H9 (cell line): ENCODE results near the gene SNRNP70. TPM values are rescaled to one million over a fixed set of nuclear protein-coding genes. Genes with fewer than 3 reads are reported as not detected.

Source experiments
- DNase-seq: peaks from one replicate; pipeline ENCODE4 v3.0.0-alpha.2; 2017
- H2AFZ ChIP-seq: one replicate; pipeline ENCODE4 v1.6.1; 2013; ENCODE audit warnings: mild to moderate bottlenecking, low read length, control low read depth, moderate library complexity
- H2AK5ac ChIP-seq: 2 replicates; pipeline ENCODE4 v1.6.1; 2013; ENCODE audit warnings: low read length, control low read depth, mixed read lengths; ENCODE audit not compliant: insufficient read length
- H2BK120ac ChIP-seq: one replicate; pipeline ENCODE4 v1.6.1; 2013; ENCODE audit warnings: low read depth, mild to moderate bottlenecking, low read length, control low read depth, inconsistent platforms; ENCODE audit not compliant: poor library complexity, severe bottlenecking
- H2BK12ac ChIP-seq: 2 replicates; pipeline ENCODE4 v1.6.1; 2013; ENCODE audit warnings: low read length, control low read depth, mixed read lengths, low read depth; ENCODE audit not compliant: insufficient read length
- H2BK15ac ChIP-seq: 2 replicates; pipeline ENCODE4 v1.6.1; 2013; ENCODE audit warnings: low read depth, low read length, control low read depth
- H2BK20ac ChIP-seq: one replicate; pipeline ENCODE4 v1.6.1; 2013; ENCODE audit warnings: low read depth, mild to moderate bottlenecking, low read length, control low read depth, inconsistent platforms; ENCODE audit not compliant: poor library complexity, severe bottlenecking
- H2BK5ac ChIP-seq: 2 replicates; pipeline ENCODE4 v1.6.1; 2013; ENCODE audit warnings: low read length, control low read depth, mixed read lengths; ENCODE audit not compliant: insufficient read length
- H3K14ac ChIP-seq: 2 replicates; pipeline ENCODE4 v1.6.1; 2013; ENCODE audit warnings: low read length, control low read depth; ENCODE audit not compliant: insufficient read depth
- H3K18ac ChIP-seq: 2 replicates; pipeline ENCODE4 v1.6.1; 2013; ENCODE audit warnings: low read depth, mild to moderate bottlenecking, mixed read lengths, low read length, control low read depth; ENCODE audit not compliant: insufficient read length
- H3K23ac ChIP-seq: 2 replicates; pipeline ENCODE4 v1.6.1; 2013; ENCODE audit warnings: low read length, control low read depth, mixed read lengths, low read depth; ENCODE audit not compliant: insufficient read length
- H3K23me2 ChIP-seq: 2 replicates; pipeline ENCODE4 v1.6.1; 2013; ENCODE audit warnings: low read depth, mild to moderate bottlenecking, mixed read lengths, low read length, control low read depth; ENCODE audit not compliant: insufficient read length, poor library complexity, severe bottlenecking
- H3K27ac ChIP-seq: 2 replicates; pipeline ENCODE4 v1.5.1; 2013; ENCODE audit warnings: low read length, control low read depth, mixed read lengths, low read depth; ENCODE audit not compliant: insufficient read length
- H3K27me3 ChIP-seq: 2 replicates; pipeline ENCODE4 v1.6.1; 2013; ENCODE audit warnings: low read length, control low read depth, inconsistent platforms; ENCODE audit not compliant: insufficient read depth
- H3K4ac ChIP-seq: 2 replicates; pipeline ENCODE4 v1.6.1; 2013; ENCODE audit warnings: low read depth, mild to moderate bottlenecking, control low read depth, inconsistent platforms, low read length, moderate library complexity
- H3K4me1 ChIP-seq: 2 replicates; pipeline ENCODE4 v1.6.1; 2013; ENCODE audit warnings: low read length, control low read depth, inconsistent platforms; ENCODE audit not compliant: insufficient read depth
- H3K4me2 ChIP-seq: 2 replicates; pipeline ENCODE4 v1.6.1; 2013; ENCODE audit warnings: low read length, control low read depth, mixed read lengths; ENCODE audit not compliant: insufficient read length, insufficient read depth
- H3K56ac ChIP-seq: 2 replicates; pipeline ENCODE4 v1.6.1; 2013; ENCODE audit warnings: low read depth, mild to moderate bottlenecking, mixed read lengths, low read length, control low read depth; ENCODE audit not compliant: insufficient read length
- H3K79me1 ChIP-seq: 2 replicates; pipeline ENCODE4 v1.6.1; 2013; ENCODE audit warnings: low read depth, mild to moderate bottlenecking, moderate library complexity, low read length, control low read depth, inconsistent platforms; ENCODE audit not compliant: insufficient read depth, poor library complexity, severe bottlenecking
- H3K79me2 ChIP-seq: 2 replicates; pipeline ENCODE4 v1.6.1; 2013; ENCODE audit warnings: low read length, control low read depth, inconsistent platforms; ENCODE audit not compliant: insufficient read depth
- H3K9ac ChIP-seq: 2 replicates; pipeline ENCODE4 v1.6.1; 2013; ENCODE audit warnings: low read length, control low read depth, mixed read lengths; ENCODE audit not compliant: insufficient read length; ENCODE audit errors: extremely low read depth
- H3K9me3 ChIP-seq: one replicate; pipeline ENCODE4 v1.6.1; 2013; ENCODE audit warnings: low read depth, low read length, inconsistent platforms; ENCODE audit not compliant: control insufficient read depth
- H3T11ph ChIP-seq: one replicate; pipeline ENCODE4 v1.6.1; 2013; ENCODE audit warnings: mild to moderate bottlenecking, low read length, control low read depth, inconsistent platforms
- H4K20me1 ChIP-seq: one replicate; pipeline ENCODE4 v1.6.1; 2013; ENCODE audit not compliant: control insufficient read depth, insufficient read length, insufficient read depth
- H4K5ac ChIP-seq: 2 replicates; pipeline ENCODE4 v1.6.1; 2013; ENCODE audit warnings: low read depth, mild to moderate bottlenecking, mixed read lengths, low read length, control low read depth; ENCODE audit not compliant: insufficient read length
- H4K8ac ChIP-seq: replicated peaks from 2 replicates; pipeline ENCODE4 v1.6.1; 2013; ENCODE audit warnings: low read length, control low read depth, mixed read lengths, low read depth; ENCODE audit not compliant: insufficient read length
- H4K91ac ChIP-seq: 2 replicates; pipeline ENCODE4 v1.6.1; 2013; ENCODE audit warnings: low read depth, mild to moderate bottlenecking, moderate library complexity, mixed read lengths, low read length, control low read depth; ENCODE audit not compliant: insufficient read length
- H3K27ac Mint-ChIP-seq, 3 experiments: 2 replicates in 2 of 3; 3 replicates in 1 of 3; pipeline ENCODE4 v1.8.0; 2020 to 2021; ENCODE audit warnings: mixed read lengths in 3 of 3, mild to moderate bottlenecking in 1 of 3, moderate library complexity in 1 of 3
- H3K27me3 Mint-ChIP-seq: 2 replicates; pipeline ENCODE4 v1.8.0; 2021; ENCODE audit warnings: low read depth, mild to moderate bottlenecking, moderate library complexity, mixed read lengths
- H3K36me3 Mint-ChIP-seq, 3 experiments: 2 replicates in 2 of 3; 3 replicates in 1 of 3; pipeline ENCODE4 v1.8.0; 2020 to 2021; ENCODE audit warnings: low read depth in 3 of 3, mixed read lengths in 3 of 3; ENCODE audit not compliant: insufficient read depth in 1 of 3
- H3K4me1 Mint-ChIP-seq, 2 experiments: 2 replicates each; pipeline ENCODE4 v1.8.0; 2020; ENCODE audit warnings: mixed read lengths in 2 of 2
- H3K4me3 Mint-ChIP-seq, 2 experiments: 2 replicates in 1 of 2; 3 replicates in 1 of 2; pipeline ENCODE4 v1.8.0; 2020 to 2021; ENCODE audit warnings: mild to moderate bottlenecking in 2 of 2, mixed read lengths in 2 of 2, moderate library complexity in 1 of 2
- H3K9me3 Mint-ChIP-seq, 2 experiments: 2 replicates in 1 of 2; 3 replicates in 1 of 2; pipeline ENCODE4 v1.8.0; 2020; ENCODE audit warnings: mild to moderate bottlenecking in 2 of 2, mixed read lengths in 2 of 2, moderate library complexity in 1 of 2
- CTCF ChIP-seq: fragments of 200-600 bp; sonication (generic); conservative IDR thresholded peaks from 3 replicates; pipeline ENCODE4 v1.8.0; 2021; ENCODE audit warnings: antibody characterized with exemption, mild to moderate bottlenecking
- WGBS: extraction: QIAGEN DNeasy Blood & Tissue Kit; methylation state at CpG from one replicate; pipeline ENCODE4 v1.1.7; 2013; ENCODE audit warnings: missing lambda C conversion rate, low lambda C conversion rate, mixed read lengths; ENCODE audit not compliant: insufficient read length; ENCODE audit errors: extremely low coverage; 5-methylcytosine and 5-hydroxymethylcytosine counted together
- total RNA-seq: library from RNA; stranded (reverse); gene quantifications from 2 replicates; pipeline ENCODE4 v1.2.1, GENCODE V29; 2021

Gene SNRNP70
- total RNA-seq, 1 experiment from 2014 or later, result 295 TPM

GRCh38 chr19:49091391-49092038, 6.3 kb downstream of the SNRNP70 start:
- TF ChIP-seq CTCF, result no peak
- peaks cover 6 to 7% of the 10 kb centered on the region in 2 experiments for H3K4me1 Mint-ChIP-seq
- no peak for DNase-seq
- Histone ChIP-seq H2BK20ac (no peak overlapping the region), H4K20me1 (no peaks in the 10 kb centered on the region), H3K9me3 (no peaks in the 10 kb centered on the region), H3K18ac (no peak overlapping the region), H2BK120ac (no peak overlapping the region), H3K4me1 (peaks cover under 1% of the 10 kb centered on the region; the same call in 1 of the 2 replicates), H3K23ac (no peak overlapping the region), H4K91ac (no peak overlapping the region), H4K5ac (no peak overlapping the region), H3K27me3 (no peaks in the 10 kb centered on the region), H3T11ph (no peak overlapping the region), H3K27ac (no peak overlapping the region), H3K4ac (no peak overlapping the region), H3K4me2 (no peak overlapping the region), H2BK15ac (no peak overlapping the region), H3K9ac (no peak overlapping the region), H3K56ac (no peak overlapping the region), H2AFZ (no peak overlapping the region), H3K14ac (no peak overlapping the region), H4K8ac (no peak overlapping the region), H3K79me1 (peaks cover 8% of the 10 kb centered on the region), H2BK5ac (no peak overlapping the region), H2AK5ac (no peak overlapping the region), H2BK12ac (no peak overlapping the region), H3K23me2 (no peaks in the 10 kb centered on the region), H3K79me2 (peaks cover 21% of the 10 kb centered on the region)
- no peaks in the 10 kb centered on the region for H3K9me3 Mint-ChIP-seq
- H3K27ac Mint-ChIP-seq, result no peak overlapping the region
- peaks cover 46 to 85% (median 84%) of the 10 kb centered on the region in 3 experiments for H3K36me3 Mint-ChIP-seq
- no peaks in the 10 kb centered on the region for H3K27me3 Mint-ChIP-seq
- no CpG with 5 or more reads among the region's 17 CpGs for WGBS
- H3K4me3 Mint-ChIP-seq, result no peak overlapping the region
